Calu3 (cell line): ENCODE results near the gene RIC8B. TPM values are rescaled to one million over a fixed set of nuclear protein-coding genes. Genes with fewer than 3 reads are reported as not detected.

Source experiments
- BruUV-seq: library from RNA; stranded (reverse); fragments of 400-500 nt; replicated peaks from 2 replicates; lab custom pipeline; 2021; lab: Mats Ljungman, UMichigan
- CTCF ChIA-PET: fragments of 300-600 bp; sonication (Branson Sonifier 250); formaldehyde crosslinking; loops from one replicate; lab custom pipeline; 2022; ENCODE audit warnings: antibody characterized with exemption; lab: Charles Lee
- DNase-seq: peaks from one replicate; pipeline ENCODE4 v3.0.0; 2022
- H3K27ac Mint-ChIP-seq: one replicate; pipeline ENCODE4 v1.8.0; 2022; ENCODE audit warnings: mixed read lengths; ENCODE audit not compliant: unreplicated experiment
- H3K27me3 Mint-ChIP-seq: one replicate; pipeline ENCODE4 v1.8.0; 2022; ENCODE audit warnings: mixed read lengths; ENCODE audit not compliant: unreplicated experiment
- H3K36me3 Mint-ChIP-seq: one replicate; pipeline ENCODE4 v1.8.0; 2022; ENCODE audit warnings: mild to moderate bottlenecking, moderate library complexity, mixed read lengths; ENCODE audit not compliant: insufficient read depth, unreplicated experiment
- H3K4me1 Mint-ChIP-seq: one replicate; pipeline ENCODE4 v1.8.0; 2022; ENCODE audit warnings: mild to moderate bottlenecking, low read depth, mixed read lengths; ENCODE audit not compliant: unreplicated experiment
- H3K4me3 Mint-ChIP-seq: one replicate; pipeline ENCODE4 v1.8.0; 2022; ENCODE audit warnings: mild to moderate bottlenecking, low read depth, moderate library complexity, mixed read lengths; ENCODE audit not compliant: unreplicated experiment
- H3K9me3 Mint-ChIP-seq: one replicate; pipeline ENCODE4 v1.8.0; 2022; ENCODE audit warnings: low read depth, mixed read lengths; ENCODE audit not compliant: unreplicated experiment
- CTCF ChIP-seq: fragments of 200-600 bp; IDR thresholded peaks from one replicate; pipeline ENCODE4 v1.8.0; 2022; ENCODE audit warnings: antibody characterized with exemption; ENCODE audit not compliant: unreplicated experiment
- intact Hi-C: fragments of 100-400 bp; cut with micrococcal nuclease; formaldehyde crosslinking; loops from one replicate; pipeline ENCODE4 v1.10.0; 2022; ENCODE audit not compliant: unreplicated experiment
- total RNA-seq: library from RNA; stranded (reverse); gene quantifications from 2 replicates; pipeline ENCODE4 v1.2.3, GENCODE V29; 2022

RIC8B gene
- total RNA-seq, 1 experiment from 2014 or later, result 28.5 TPM

GRCh38 chr12:106759526-106760183, 14.8 kb upstream of the RIC8B start:
- Mint-ChIP-seq H3K27me3 (no peaks in the 10 kb centered on the region), H3K4me1 (peaks cover 7% of the 10 kb centered on the region), H3K27ac (no peak overlapping the region), H3K9me3 (no peaks in the 10 kb centered on the region), H3K36me3 (no peaks in the 10 kb centered on the region), H3K4me3 (no peak overlapping the region)
- CTCF ChIA-PET, result no interaction called here
- intact Hi-C loops, result no loop called here
- BruUV-seq, result no TSS peak
- DNase-seq, result no peak
- no peak for TF ChIP-seq CTCF

GRCh38 chr12:106760184-106760531, 14.3 kb upstream of the RIC8B start:
- H3K4me3 Mint-ChIP-seq, result no peak overlapping the region
- no peak overlapping the region for H3K27ac Mint-ChIP-seq
- no peaks in the 10 kb centered on the region for H3K27me3 Mint-ChIP-seq
- DNase-seq, result no peak
- H3K36me3 Mint-ChIP-seq, result no peaks in the 10 kb centered on the region
- CTCF ChIA-PET, result interaction anchor here (0.5 kb wide), 1 partner anchor 698 kb away, joined by 3 read pairs; no protein-coding TSS in a partner anchor
- H3K4me1 Mint-ChIP-seq, result peaks cover 7% of the 10 kb centered on the region
- TF ChIP-seq CTCF, result no peak
- BruUV-seq, result no TSS peak
- intact Hi-C loops, result no loop called here
- no peaks in the 10 kb centered on the region for H3K9me3 Mint-ChIP-seq

- H3K4me1 Mint-ChIP-seq, result peaks cover 41% of the 10 kb centered on the region
- CTCF ChIA-PET, result no interaction called here
These were observed 10.3 kb upstream of the RIC8B start for GRCh38 chr12:106764220-106764619.

GRCh38 chr12:106764738-106765137, 9.7 kb upstream of the RIC8B start:
- CTCF ChIA-PET, result interaction anchor here (0.9 kb wide), 1 partner anchor 20 kb away, joined by 8 read pairs; no protein-coding TSS in a partner anchor
- no peak overlapping the region for H3K27ac Mint-ChIP-seq
- no peaks in the 10 kb centered on the region for H3K27me3 Mint-ChIP-seq
- no TSS peak for BruUV-seq
- H3K4me1 Mint-ChIP-seq, result peaks cover 45% of the 10 kb centered on the region
- intact Hi-C loops, result loop anchor here (5.0 kb wide), 1 partner anchor 182 kb away; the partner anchor contains the start of gene RFX4
- H3K4me3 Mint-ChIP-seq, result no peak overlapping the region
- H3K9me3 Mint-ChIP-seq, result no peaks in the 10 kb centered on the region
- no peak for DNase-seq
- no peak for TF ChIP-seq CTCF
- no peaks in the 10 kb centered on the region for H3K36me3 Mint-ChIP-seq

More at GRCh38 chr12:106764220-106764619, 10.3 kb upstream of the RIC8B start:
- Mint-ChIP-seq H3K9me3 (no peaks in the 10 kb centered on the region), H3K36me3 (no peaks in the 10 kb centered on the region), H3K27ac (no peak overlapping the region), H3K27me3 (no peaks in the 10 kb centered on the region), H3K4me3 (no peak overlapping the region)
- no peak for TF ChIP-seq CTCF
- intact Hi-C loops, result no loop called here
- no peak for DNase-seq
- BruUV-seq, result no TSS peak
